Brain microvascular endothelial cell (primary cell): ENCODE data around the gene ROBO3.

ENCODE experiments used
- DNase-seq: peaks from one replicate; pipeline ENCODE4 v3.0.0-alpha.2; 2020
- H3K27ac ChIP-seq: fragments of 250-450 bp; sonication (Bioruptor Pico); 2 replicates; pipeline ENCODE4 v1.5.1; 2020; ENCODE audit warnings: mild to moderate bottlenecking, moderate library complexity
- H3K27me3 ChIP-seq: fragments of 250-450 bp; sonication (Bioruptor Pico); replicated peaks from 2 replicates; pipeline ENCODE4 v1.5.1; 2020; ENCODE audit warnings: mild to moderate bottlenecking
- H3K36me3 ChIP-seq: fragments of 250-450 bp; sonication (Bioruptor Pico); replicated peaks from 2 replicates; pipeline ENCODE4 v1.5.1; 2020; ENCODE audit warnings: mild to moderate bottlenecking
- H3K4me3 ChIP-seq: 2 replicates; pipeline ENCODE4 v1.5.1; 2011; ENCODE audit warnings: low read depth, mild to moderate bottlenecking, control low read depth, low read length, moderate library complexity
- CTCF ChIP-seq: IDR thresholded peaks from 2 replicates; pipeline ENCODE4 v1.5.1; 2011; ENCODE audit warnings: low read depth, mild to moderate bottlenecking, moderate library complexity, low read length, control low read depth, inconsistent platforms; ENCODE audit errors: missing control alignments
- in situ Hi-C: cut with HindIII; loops from 2 replicates; pipeline ENCODE4 v1.10.0; 2017; ENCODE audit warnings: low sequenced_read_pairs, low pct_ligation_motif_present

The ROBO3 gene

DNA sequence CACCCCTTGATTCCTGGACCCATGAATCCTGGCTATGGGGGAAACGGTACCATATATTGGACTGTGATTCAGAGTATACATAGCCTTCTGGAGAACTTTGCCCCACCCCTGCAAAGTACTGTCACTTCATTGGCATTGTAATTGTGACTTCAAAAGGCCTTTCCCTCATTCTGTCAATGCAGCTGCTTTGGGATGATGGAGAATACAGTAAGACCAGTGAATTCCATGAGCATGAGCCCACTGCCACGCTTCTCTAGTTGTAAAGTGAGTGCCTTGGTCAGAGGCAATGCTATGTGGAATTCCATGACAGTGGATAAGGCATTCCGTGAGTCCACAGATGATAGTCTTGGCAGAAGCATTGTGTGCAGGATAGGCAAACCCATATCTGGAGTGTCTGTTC is 39.4 kb upstream of the ROBO3 start:
- in situ Hi-C loops = no loop called here
- Histone ChIP-seq H3K4me3 (no peak overlapping the region), H3K27ac (no peak overlapping the region), H3K36me3 (no peaks in the 10 kb centered on the region), H3K27me3 (no peaks in the 10 kb centered on the region)
- DNase-seq = no peak
- TF ChIP-seq CTCF = no peak

DNA sequence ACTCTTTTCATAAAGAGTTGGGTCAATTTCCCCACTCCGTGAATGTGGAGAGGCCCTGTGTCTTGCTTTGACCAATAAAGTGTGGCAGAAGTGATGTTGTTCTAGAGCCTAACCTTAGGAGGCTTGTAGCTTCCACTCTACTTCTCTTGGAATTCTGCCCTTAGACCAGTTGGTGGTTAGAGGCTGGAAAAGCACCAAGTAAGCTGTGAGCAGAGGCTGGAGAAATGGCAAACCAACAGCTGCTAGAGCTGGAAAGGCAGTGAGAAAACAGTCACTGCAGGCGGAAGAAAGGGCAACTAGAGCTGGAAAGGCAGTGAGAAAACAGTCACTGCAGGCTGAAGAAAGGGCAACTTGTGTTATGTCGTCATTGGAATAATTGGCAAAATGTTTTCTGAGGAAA is 35.2 kb upstream of the ROBO3 start:
- in situ Hi-C loops = no loop called here
- TF ChIP-seq CTCF = no peak
- no peak overlapping the region for H3K27ac ChIP-seq
- no peaks in the 10 kb centered on the region for H3K27me3 ChIP-seq
- H3K36me3 ChIP-seq = no peaks in the 10 kb centered on the region
- H3K4me3 ChIP-seq = no peak overlapping the region
- no peak for DNase-seq

- no peaks in the 10 kb centered on the region for H3K27me3 ChIP-seq
- in situ Hi-C loops = no loop called here
- no peak overlapping the region for H3K27ac ChIP-seq
- DNase-seq = no peak
- H3K4me3 ChIP-seq = no peak overlapping the region
- H3K36me3 ChIP-seq = no peaks in the 10 kb centered on the region
- TF ChIP-seq CTCF = no peak
Measured at GRCh38 chr11:124830749-124831148, 34.5 kb upstream of the ROBO3 start.

DNA sequence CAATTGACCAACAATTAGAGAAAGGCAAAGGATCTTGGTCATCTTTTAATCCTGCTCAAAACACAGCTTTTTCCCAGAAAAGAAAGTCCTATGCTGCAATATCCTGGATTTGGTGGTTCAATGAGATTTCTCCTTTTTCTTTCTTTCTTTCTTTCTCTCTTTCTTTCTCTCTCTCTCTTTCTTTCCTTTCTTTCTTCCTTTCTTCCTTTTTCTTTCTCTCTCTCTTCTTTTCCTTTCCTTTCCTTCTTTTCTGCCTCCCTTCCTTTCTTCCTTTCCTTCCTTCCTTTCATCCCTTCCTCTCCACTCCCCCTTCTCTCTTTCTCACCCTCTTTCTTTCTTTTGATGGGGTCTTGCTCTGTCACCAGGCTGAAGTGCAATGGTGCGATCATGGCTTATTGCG is 33.3 kb upstream of the ROBO3 start:
- no peak for TF ChIP-seq CTCF
- H3K36me3 ChIP-seq = no peaks in the 10 kb centered on the region
- in situ Hi-C loops = no loop called here
- H3K4me3 ChIP-seq = no peak overlapping the region
- no peaks in the 10 kb centered on the region for H3K27me3 ChIP-seq
- no peak overlapping the region for H3K27ac ChIP-seq
- DNase-seq = no peak

- DNase-seq = no peak
- Histone ChIP-seq H3K27ac (no peak overlapping the region), H3K4me3 (no peak overlapping the region), H3K36me3 (no peaks in the 10 kb centered on the region), H3K27me3 (no peaks in the 10 kb centered on the region)
- no peak for TF ChIP-seq CTCF
- in situ Hi-C loops = no loop called here
Measured at GRCh38 chr11:124832571-124832970, 32.7 kb upstream of the ROBO3 start.

DNA sequence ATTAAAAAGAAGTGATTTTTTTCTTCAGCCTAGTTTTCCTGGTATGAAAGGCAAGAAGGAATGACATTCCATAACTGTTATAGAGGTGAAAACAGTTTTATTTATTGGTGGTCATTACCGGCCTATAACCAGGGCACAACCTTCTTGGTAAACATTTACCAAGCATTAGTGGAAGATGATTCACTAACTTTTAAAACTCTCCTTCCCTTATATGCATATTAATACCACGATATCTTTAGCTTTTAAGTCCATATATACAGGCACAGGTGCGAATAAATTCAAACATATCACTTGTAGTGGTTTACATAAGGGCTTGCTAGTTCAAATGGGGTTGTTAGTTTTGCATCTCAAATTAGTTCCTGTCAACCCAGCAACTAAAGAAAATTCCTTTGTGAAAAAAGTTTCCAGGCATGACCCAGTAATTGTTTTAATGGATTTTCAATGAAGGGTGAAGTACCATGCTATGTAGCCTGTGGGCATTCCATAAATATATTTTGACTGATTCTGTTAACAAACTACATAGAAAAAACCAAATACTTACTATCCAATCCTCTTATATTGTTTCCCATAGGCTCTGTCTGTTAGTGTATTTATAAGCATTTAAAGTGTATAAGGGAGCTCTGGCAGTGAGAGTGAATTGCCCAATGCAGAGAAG is 30.6 kb upstream of the ROBO3 start:
- Histone ChIP-seq H3K4me3 (no peak overlapping the region), H3K27ac (no peak overlapping the region), H3K36me3 (no peaks in the 10 kb centered on the region), H3K27me3 (peaks cover 16% of the 10 kb centered on the region)
- TF ChIP-seq CTCF = no peak
- in situ Hi-C loops = no loop called here
- DNase-seq = no peak
